B cell (primary cell): ENCODE data around the gene OCA2.

ENCODE experiments used
- EZH2 ChIP-seq: IDR thresholded peaks from 2 replicates; pipeline ENCODE4 v1.6.1; 2012; ENCODE audit warnings: borderline replicate concordance, low read depth, mild to moderate bottlenecking, moderate library complexity, low read length; ENCODE audit not compliant: insufficient read depth, poor library complexity, severe bottlenecking
- TF ChIP-seq, protein P1 (sequence below): fragments of 200-600 bp; IDR thresholded peaks from one replicate; pipeline ENCODE4 v1.8.0; 2022; ENCODE audit warnings: antibody characterized with exemption, mild to moderate bottlenecking

DNA sequence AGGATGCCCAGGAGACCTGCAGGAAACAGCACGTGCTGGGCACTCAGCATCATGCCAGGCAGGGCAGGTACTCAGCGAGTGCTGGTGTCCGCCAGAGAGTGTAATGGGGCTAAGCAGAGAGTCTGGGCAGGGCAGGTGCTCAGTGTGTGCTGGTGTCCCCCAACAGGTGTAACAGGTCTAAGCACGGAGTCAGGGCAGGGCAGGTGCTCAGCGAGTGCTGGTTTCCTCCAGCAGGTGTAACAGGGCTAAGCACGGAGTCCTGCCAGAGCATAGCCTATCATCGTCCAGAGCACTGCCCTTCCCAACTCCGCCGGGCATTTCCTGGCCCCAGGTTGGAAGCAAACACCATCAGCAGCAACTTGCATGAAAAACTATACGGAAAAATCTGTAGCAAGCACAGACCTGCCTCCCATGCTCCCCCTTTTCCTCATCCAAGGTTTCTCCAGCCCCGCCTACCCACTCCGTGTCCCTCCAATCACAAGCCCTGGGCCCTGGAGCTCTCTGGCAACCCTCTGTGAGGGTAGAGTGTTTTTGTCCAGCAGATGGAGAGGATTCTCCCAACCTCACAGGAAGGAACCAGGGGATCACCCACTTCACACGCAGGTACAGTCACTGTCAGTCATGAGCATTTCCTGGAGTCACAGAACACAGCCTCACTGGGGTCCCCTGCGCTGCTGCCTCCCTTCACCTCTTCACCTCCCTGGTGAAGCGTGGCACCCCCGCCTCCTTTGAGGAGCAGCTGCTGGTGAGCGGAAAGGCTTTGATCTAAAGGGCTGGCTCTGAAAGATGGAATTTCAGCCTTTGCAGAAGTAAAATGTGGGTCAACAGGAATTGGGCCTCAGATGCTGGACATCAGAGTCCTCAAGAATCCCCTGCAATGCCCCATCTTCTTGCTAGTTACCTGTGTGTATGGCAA lies 302.5 kb downstream of the OCA2 start:
- TF ChIP-seq, protein P1, sequence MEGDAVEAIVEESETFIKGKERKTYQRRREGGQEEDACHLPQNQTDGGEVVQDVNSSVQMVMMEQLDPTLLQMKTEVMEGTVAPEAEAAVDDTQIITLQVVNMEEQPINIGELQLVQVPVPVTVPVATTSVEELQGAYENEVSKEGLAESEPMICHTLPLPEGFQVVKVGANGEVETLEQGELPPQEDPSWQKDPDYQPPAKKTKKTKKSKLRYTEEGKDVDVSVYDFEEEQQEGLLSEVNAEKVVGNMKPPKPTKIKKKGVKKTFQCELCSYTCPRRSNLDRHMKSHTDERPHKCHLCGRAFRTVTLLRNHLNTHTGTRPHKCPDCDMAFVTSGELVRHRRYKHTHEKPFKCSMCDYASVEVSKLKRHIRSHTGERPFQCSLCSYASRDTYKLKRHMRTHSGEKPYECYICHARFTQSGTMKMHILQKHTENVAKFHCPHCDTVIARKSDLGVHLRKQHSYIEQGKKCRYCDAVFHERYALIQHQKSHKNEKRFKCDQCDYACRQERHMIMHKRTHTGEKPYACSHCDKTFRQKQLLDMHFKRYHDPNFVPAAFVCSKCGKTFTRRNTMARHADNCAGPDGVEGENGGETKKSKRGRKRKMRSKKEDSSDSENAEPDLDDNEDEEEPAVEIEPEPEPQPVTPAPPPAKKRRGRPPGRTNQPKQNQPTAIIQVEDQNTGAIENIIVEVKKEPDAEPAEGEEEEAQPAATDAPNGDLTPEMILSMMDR: no peak
- no peak for TF ChIP-seq EZH2
